ENCODE data around the gene MYMX.
"Not testable (repeated sequence)": the region's sequence is repeated elsewhere in the genome, so short reads cannot be mapped to it uniquely, and the experiment has no call there.

MYMX gene

DNA sequence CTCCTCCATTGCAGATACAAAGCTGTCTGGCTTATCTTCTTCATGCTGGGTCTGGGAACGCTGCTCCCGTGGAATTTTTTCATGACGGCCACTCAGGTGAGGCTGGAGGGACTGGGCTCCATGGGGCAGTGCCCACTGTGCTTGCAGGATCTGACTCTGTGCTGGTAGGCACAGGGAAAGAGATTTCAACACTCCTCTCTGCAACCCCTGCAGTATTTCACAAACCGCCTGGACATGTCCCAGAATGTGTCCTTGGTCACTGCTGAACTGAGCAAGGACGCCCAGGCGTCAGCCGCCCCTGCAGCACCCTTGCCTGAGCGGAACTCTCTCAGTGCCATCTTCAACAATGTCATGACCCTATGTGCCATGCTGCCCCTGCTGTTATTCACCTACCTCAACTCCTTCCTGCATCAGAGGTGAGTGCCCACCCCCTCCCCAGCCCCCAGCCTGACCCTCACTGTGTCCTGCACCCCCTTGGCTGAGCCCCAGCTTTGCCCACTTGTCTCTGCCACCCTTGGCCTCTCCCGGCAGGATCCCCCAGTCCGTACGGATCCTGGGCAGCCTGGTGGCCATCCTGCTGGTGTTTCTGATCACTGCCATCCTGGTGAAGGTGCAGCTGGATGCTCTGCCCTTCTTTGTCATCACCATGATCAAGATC is 12.8 kb downstream of the MYMX start:
- H3K27ac ChIP-seq = no peak overlapping the region

DNA sequence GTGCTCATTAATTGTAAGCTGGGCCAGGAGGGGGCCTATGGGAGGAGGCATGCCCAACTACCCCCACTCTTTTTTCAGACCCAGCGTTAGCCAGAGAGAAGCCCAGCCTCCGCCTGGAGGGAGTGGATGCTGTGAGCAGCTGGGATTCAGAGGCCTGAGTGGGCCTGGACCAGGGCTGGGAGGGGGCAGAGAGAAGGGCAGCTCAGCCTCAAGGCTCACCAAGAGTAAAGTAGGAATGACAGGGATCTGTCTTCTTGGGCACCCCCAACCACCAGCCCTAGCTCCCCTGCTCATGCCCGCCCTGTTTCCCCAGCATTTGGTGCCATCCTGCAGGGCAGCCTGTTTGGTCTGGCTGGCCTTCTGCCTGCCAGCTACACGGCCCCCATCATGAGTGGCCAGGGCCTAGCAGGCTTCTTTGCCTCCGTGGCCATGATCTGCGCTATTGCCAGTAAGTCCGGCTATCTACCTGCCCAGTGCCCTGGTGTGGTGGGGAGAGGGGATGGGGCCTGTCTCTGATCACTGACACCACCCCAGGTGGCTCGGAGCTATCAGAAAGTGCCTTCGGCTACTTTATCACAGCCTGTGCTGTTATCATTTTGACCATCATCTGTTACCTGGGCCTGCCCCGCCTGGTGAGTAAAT is 13.4 kb downstream of the MYMX start:
- H3K27ac ChIP-seq = no peak overlapping the region
- TF ChIP-seq, protein P1, sequence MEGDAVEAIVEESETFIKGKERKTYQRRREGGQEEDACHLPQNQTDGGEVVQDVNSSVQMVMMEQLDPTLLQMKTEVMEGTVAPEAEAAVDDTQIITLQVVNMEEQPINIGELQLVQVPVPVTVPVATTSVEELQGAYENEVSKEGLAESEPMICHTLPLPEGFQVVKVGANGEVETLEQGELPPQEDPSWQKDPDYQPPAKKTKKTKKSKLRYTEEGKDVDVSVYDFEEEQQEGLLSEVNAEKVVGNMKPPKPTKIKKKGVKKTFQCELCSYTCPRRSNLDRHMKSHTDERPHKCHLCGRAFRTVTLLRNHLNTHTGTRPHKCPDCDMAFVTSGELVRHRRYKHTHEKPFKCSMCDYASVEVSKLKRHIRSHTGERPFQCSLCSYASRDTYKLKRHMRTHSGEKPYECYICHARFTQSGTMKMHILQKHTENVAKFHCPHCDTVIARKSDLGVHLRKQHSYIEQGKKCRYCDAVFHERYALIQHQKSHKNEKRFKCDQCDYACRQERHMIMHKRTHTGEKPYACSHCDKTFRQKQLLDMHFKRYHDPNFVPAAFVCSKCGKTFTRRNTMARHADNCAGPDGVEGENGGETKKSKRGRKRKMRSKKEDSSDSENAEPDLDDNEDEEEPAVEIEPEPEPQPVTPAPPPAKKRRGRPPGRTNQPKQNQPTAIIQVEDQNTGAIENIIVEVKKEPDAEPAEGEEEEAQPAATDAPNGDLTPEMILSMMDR (conservative IDR thresholded peaks at IDR 0.05) = no peak
- TF ChIP-seq ZFX (IDR thresholded peaks at IDR 0.05) = no peak

More for the DNA sequence above, 12.8 kb downstream of the MYMX start:
- no peak for TF ChIP-seq ZFX (IDR thresholded peaks at IDR 0.05)
- TF ChIP-seq, protein P1 (conservative IDR thresholded peaks at IDR 0.05) = no peak

DNA sequence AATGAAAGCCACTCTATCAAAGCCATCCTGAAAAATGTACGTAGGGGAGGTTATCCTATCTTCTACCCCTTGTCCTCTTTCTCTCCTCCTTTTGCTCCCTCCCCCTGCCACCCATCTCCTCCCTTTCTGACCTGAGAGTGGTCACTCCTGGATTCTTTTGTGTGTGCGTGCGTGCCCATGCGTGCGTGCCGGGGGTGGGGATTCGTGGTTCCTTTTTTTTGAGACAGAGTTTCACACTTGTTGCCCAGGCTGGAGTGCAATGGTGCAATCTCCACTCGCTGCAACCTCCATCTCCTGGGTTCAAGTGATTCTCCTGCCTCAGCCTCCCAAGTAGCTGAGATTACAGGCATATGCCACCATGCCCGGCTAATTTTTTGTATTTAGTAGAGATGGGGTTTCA is 14.7 kb downstream of the MYMX start:
- not testable (repeated sequence) for H3K27ac ChIP-seq

DNA sequence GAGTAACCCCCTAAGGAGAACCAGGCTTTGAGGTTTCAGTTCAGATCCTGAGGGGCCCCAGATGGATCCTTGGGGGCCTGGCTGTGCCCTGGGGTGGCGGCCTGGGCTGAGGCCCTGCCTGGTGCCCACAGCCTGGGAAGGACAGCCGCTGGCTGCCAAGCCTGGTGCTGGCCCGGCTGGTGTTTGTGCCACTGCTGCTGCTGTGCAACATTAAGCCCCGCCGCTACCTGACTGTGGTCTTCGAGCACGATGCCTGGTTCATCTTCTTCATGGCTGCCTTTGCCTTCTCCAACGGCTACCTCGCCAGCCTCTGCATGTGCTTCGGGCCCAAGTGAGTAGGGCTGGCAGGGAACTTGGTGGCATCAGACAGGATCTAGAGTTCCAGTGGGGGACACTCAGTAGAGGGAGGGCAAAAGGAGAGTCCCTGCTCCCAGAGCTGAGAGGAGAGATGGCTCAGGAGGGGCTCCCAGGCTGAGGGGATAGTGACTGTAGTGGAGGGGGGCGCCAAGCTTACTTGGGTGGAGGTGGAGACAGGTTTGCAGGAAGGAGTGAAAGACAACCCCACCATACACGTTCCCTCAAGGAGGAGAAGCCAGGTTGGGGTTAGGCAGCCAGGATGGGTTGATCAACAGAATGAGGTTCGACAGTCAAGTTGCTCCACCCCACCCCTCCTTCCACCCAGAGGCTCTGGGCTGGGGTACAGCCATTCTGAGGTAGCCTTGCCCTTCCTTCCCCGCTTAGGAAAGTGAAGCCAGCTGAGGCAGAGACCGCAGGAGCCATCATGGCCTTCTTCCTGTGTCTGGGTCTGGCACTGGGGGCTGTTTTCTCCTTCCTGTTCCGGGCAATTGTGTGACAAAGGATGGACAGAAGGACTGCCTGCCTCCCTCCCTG is 16.2 kb downstream of the MYMX start:
- H3K27ac ChIP-seq = peak overlapping the region; percentile 14; the same call in 1 of the 2 replicates
- TF ChIP-seq ZFX (IDR thresholded peaks at IDR 0.05) = no peak
- TF ChIP-seq, protein P1 (conservative IDR thresholded peaks at IDR 0.05) = no peak

DNA sequence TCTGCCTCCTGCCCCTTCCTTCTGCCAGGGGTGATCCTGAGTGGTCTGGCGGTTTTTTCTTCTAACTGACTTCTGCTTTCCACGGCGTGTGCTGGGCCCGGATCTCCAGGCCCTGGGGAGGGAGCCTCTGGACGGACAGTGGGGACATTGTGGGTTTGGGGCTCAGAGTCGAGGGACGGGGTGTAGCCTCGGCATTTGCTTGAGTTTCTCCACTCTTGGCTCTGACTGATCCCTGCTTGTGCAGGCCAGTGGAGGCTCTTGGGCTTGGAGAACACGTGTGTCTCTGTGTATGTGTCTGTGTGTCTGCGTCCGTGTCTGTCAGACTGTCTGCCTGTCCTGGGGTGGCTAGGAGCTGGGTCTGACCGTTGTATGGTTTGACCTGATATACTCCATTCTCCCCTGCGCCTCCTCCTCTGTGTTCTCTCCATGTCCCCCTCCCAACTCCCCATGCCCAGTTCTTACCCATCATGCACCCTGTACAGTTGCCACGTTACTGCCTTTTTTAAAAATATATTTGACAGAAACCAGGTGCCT is 16.9 kb downstream of the MYMX start:
- H3K27ac ChIP-seq = peak overlapping the region; percentile 14; the same call in 1 of the 2 replicates
- TF ChIP-seq, protein P1 (conservative IDR thresholded peaks at IDR 0.05) = no peak
- no peak for TF ChIP-seq ZFX (IDR thresholded peaks at IDR 0.05)

DNA sequence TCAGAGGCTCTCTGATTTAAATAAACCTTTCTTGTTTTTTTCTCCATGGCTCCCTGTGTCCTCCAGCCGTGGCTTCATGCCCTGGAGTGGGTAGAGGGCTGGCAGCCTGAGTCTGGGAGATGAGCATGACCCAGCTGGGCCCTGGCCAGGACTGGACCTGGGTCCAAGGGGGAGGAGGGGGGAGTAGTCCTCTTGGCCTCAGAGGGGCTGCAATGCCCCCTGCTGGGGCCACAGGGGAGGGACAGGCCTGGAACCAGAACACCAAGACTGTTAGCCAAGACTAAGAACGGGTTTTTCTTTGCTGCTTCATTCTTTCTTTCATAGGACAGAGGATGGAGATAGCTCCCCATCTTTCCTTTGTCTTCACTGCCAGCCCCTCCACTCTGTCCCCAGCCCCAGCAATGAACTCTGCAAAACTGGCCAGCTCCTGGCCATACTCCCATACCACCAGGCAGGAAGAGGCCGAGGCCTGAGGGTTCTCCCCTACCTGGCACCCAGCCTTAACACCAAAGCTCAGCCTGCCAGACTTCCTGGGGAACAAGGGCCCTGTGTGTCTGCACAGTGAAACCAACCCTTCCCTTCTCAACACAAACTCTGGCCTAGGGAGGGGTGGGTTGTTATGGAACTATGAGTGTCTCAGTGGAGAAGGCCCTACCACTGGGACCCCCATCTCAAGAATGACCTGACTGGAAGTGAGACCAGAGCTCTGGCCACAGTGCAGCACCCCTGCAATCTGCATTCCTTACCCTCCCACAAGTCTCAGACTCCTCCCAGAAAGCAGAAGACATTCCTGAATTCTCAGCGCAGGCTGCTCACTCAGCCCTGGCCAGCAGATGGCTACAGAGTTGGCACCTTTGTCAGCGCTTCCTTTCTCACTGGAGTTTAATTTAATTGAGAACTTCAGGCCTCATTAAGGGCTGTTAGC is 17.6 kb downstream of the MYMX start:
- peak overlapping the region; percentile 14; the same call in 1 of the 2 replicates for H3K27ac ChIP-seq

More for the DNA sequence above, 17.6 kb downstream of the MYMX start:
- TF ChIP-seq, protein P1 (conservative IDR thresholded peaks at IDR 0.05) = peak; percentile 78
- TF ChIP-seq ZFX (IDR thresholded peaks at IDR 0.05) = no peak

Data from C4-2B (cell line).